Measurements from ENCODE around the gene RAB11FIP3. TPM values are rescaled to one million over a fixed set of nuclear protein-coding genes. Genes with fewer than 3 reads are reported as not detected.

The RAB11FIP3 gene
- total RNA-seq, 2 experiments from 2014 or later: 29.0 to 51.2 TPM

DNA sequence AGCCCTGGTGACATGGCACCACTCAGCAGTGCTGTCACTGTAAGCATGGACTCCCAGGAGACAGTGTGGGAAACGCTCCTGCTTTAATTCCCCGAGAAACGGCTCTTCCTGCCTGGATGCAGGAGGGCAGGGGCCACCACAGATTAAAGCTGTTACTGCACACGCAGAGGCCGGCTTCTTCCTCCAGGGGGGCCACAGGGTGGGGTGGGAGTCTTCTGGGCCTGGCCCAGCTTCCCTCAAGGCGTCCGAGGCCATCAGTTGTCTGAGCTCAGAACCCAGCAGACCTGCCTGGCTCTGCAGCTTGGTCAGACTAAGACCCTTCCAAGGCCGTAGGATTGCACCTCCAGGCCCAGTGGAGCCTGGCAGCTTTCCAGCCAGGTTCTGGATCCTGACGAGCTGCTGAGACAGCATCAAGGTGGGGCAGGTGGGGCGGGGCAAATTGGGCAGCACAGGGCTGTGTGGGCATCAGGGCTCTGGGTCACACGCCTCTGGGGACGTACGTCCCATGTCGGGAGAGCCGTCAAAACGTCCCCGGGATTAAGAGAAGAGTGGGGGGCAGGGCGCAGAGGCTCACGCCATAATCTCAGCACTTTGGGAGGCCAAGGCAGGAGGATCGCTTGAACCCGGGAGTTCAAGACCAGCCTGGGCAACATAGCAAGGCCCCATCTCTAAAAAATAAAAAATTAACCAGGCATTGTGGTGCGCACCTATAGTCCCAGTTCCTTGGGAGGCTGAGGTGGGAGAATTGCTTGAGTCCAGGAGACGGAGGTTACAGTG, 97.1 kb downstream of the RAB11FIP3 start:
- no peak overlapping the region for H3K4me3 ChIP-seq (ENCODE audit: low read depth, low read length, poor library complexity, severe bottlenecking)
- H3K27ac ChIP-seq (ENCODE audit: low read depth, low read length, poor library complexity, severe bottlenecking): no peak overlapping the region
- DNase-seq (ENCODE audit: low spot score): no peak
- H3K36me3 ChIP-seq (ENCODE audit: insufficient read depth, low read length): peaks cover 4% of the 10 kb centered on the region; the same call in 1 of the 2 replicates
- no peaks in the 10 kb centered on the region for H3K9me2 ChIP-seq (ENCODE audit: insufficient read depth, low read length)
- ChIA-PET POLR2A (no interaction called here), CTCF (ENCODE audit: unreplicated experiment) (no interaction called here)
- peaks cover 4% of the 10 kb centered on the region; the same call in 1 of the 2 replicates for H3K79me2 ChIP-seq (ENCODE audit: insufficient read depth, low read depth, low read length)
- intact Hi-C loops (cut with micrococcal nuclease; ENCODE audit: unreplicated experiment): no loop called here
- no TSS peak for BruUV-seq (replicated peaks)
- no peaks in the 10 kb centered on the region for H4K20me1 ChIP-seq (ENCODE audit: insufficient read depth, low read length)
- H3K4me1 ChIP-seq (ENCODE audit: insufficient read depth, low read length, poor library complexity, severe bottlenecking): peaks cover 15% of the 10 kb centered on the region
- no peak for TF ChIP-seq EZH2phosphoT487 (IDR thresholded peaks at IDR 0.05; ENCODE audit: borderline replicate concordance, low read depth, low read length)
- TF ChIP-seq, protein P1, sequence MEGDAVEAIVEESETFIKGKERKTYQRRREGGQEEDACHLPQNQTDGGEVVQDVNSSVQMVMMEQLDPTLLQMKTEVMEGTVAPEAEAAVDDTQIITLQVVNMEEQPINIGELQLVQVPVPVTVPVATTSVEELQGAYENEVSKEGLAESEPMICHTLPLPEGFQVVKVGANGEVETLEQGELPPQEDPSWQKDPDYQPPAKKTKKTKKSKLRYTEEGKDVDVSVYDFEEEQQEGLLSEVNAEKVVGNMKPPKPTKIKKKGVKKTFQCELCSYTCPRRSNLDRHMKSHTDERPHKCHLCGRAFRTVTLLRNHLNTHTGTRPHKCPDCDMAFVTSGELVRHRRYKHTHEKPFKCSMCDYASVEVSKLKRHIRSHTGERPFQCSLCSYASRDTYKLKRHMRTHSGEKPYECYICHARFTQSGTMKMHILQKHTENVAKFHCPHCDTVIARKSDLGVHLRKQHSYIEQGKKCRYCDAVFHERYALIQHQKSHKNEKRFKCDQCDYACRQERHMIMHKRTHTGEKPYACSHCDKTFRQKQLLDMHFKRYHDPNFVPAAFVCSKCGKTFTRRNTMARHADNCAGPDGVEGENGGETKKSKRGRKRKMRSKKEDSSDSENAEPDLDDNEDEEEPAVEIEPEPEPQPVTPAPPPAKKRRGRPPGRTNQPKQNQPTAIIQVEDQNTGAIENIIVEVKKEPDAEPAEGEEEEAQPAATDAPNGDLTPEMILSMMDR (conservative IDR thresholded peaks at IDR 0.05; ENCODE audit: low read length): no peak
- H3K9me3 ChIP-seq (ENCODE audit: low read length): no peaks in the 10 kb centered on the region
- H3K4me2 ChIP-seq (ENCODE audit: low read length): no peak overlapping the region
- H2AFZ ChIP-seq (ENCODE audit: low read length): no peak overlapping the region

DNA sequence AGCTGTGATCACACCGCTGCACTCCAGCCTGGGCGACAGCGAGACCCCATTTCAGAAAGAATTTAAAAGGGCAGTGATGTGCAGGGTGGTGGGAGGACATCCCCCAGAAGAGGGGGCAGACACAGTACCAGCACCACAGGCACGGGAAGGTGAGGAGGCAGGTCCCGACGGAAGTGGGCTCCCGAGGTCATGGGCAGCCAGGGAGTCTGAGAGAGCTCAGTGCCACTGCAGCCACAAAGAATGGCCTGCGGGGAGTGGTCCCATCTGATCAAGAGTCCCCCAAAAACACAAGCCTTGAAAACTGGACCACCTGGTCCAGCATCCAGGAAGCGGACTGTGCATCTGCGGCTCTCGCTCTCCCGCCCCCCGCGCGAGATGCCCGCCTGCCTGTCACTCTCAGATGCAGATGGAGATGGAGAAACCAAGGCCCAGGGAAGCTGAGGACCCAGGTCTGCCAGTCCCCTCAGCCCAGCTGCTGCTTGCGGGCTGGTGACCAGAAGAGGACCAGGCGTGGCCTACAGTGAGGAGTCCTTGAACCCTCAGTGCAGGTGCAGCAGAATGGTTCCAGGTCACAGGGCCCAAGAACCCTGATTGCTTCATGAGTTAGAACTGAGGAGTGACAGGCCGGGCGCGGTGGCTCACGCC, 97.8 kb downstream of the RAB11FIP3 start:
- DNase-seq (ENCODE audit: low spot score): no peak
- H3K9me2 ChIP-seq (ENCODE audit: insufficient read depth, low read length): no peaks in the 10 kb centered on the region
- ChIA-PET POLR2A (no interaction called here), CTCF (ENCODE audit: unreplicated experiment) (no interaction called here)
- no peak overlapping the region for H3K4me3 ChIP-seq (ENCODE audit: low read depth, low read length, poor library complexity, severe bottlenecking)
- H3K27ac ChIP-seq (ENCODE audit: low read depth, low read length, poor library complexity, severe bottlenecking): no peak overlapping the region
- H3K36me3 ChIP-seq (ENCODE audit: insufficient read depth, low read length): peaks cover 4% of the 10 kb centered on the region; the same call in 1 of the 2 replicates
- no TSS peak for BruUV-seq (replicated peaks)
- TF ChIP-seq, protein P1 (conservative IDR thresholded peaks at IDR 0.05; ENCODE audit: low read length): no peak
- TF ChIP-seq EZH2phosphoT487 (IDR thresholded peaks at IDR 0.05; ENCODE audit: borderline replicate concordance, low read depth, low read length): no peak
- no peaks in the 10 kb centered on the region for H3K9me3 ChIP-seq (ENCODE audit: low read length)
- H3K4me2 ChIP-seq (ENCODE audit: low read length): no peak overlapping the region
- H2AFZ ChIP-seq (ENCODE audit: low read length): no peak overlapping the region
- H3K4me1 ChIP-seq (ENCODE audit: insufficient read depth, low read length, poor library complexity, severe bottlenecking): peaks cover 15% of the 10 kb centered on the region
- H3K79me2 ChIP-seq (ENCODE audit: insufficient read depth, low read depth, low read length): peaks cover 6% of the 10 kb centered on the region; the same call in 1 of the 2 replicates
- intact Hi-C loops (cut with micrococcal nuclease; ENCODE audit: unreplicated experiment): no loop called here
- no peaks in the 10 kb centered on the region for H4K20me1 ChIP-seq (ENCODE audit: insufficient read depth, low read length)

Measured in OCI-LY7 (cell line).